C4-2B (cell line): ENCODE results near the gene INMT.

Source experiments
- ZFX ChIP-seq: fragments of 450-650 bp; IDR thresholded peaks from 2 replicates; pipeline ENCODE4 v1.6.1; 2017
- TF ChIP-seq, protein P1 (sequence below): fragments of 450-650 bp; conservative IDR thresholded peaks from 2 replicates; pipeline ENCODE4 v1.5.1; 2017; ENCODE audit warnings: mild to moderate bottlenecking

DNA sequence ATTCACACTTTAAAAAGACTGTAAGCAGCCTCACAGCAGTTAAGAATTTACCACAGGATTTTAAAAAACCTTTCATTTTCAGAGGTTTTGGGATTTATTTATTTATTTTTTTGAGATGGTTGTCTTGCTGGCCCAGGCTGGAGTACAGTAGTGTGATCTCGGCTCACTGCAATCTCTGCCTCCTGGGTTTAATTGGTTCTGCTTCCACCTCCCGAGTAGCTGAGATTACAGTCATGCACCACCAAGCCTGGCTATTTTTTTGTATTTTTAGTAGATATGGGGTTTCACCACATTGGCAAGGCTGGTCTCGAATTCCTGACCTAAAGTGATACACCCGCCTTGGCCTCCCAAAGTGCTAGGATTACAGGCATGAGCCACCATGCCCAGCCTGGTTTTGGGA, 38.4 kb downstream of the INMT start:
- TF ChIP-seq, protein P1, sequence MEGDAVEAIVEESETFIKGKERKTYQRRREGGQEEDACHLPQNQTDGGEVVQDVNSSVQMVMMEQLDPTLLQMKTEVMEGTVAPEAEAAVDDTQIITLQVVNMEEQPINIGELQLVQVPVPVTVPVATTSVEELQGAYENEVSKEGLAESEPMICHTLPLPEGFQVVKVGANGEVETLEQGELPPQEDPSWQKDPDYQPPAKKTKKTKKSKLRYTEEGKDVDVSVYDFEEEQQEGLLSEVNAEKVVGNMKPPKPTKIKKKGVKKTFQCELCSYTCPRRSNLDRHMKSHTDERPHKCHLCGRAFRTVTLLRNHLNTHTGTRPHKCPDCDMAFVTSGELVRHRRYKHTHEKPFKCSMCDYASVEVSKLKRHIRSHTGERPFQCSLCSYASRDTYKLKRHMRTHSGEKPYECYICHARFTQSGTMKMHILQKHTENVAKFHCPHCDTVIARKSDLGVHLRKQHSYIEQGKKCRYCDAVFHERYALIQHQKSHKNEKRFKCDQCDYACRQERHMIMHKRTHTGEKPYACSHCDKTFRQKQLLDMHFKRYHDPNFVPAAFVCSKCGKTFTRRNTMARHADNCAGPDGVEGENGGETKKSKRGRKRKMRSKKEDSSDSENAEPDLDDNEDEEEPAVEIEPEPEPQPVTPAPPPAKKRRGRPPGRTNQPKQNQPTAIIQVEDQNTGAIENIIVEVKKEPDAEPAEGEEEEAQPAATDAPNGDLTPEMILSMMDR = no peak
- TF ChIP-seq ZFX = no peak
